Stimulated activated CD4-positive, alpha-beta T cell treated with anti-CD3 and anti-CD28 coated beads, Interleukin-4, amount 100 ng/mL, for 1 hour (primary cell): Measurements from ENCODE around the gene GTF2A1L.
"Not testable (repeated sequence)": the region's sequence is repeated elsewhere in the genome, so short reads cannot be mapped to it uniquely, and the experiment has no call there.

Source experiments
- DNase-seq: peaks from one replicate; pipeline ENCODE4 v3.0.0-alpha.2; 2020

Gene GTF2A1L

DNA sequence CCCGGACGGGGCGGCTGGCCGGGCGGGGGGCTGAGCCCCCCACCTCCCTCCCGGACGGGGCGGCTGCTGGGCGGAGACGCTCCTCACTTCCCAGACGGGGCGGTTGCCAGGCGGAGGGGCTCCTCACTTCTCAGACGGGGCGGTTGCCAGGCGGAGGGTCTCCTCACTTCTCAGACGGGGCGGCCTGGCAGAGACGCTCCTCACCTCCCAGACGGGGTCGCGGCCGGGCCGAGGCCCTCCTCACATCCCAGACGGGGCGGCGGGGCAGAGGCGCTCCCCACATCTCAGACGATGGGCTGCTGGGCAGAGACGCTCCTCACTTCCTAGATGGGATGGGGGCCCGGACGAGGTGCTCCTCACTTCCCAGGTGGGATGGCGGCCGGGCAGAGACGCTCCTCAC, 3.1 kb upstream of the GTF2A1L start:
- DNase-seq, result not testable (repeated sequence)

- no peak for DNase-seq
These were observed 1.9 kb downstream of the GTF2A1L start for GRCh38 chr2:48619526-48619925.

DNA sequence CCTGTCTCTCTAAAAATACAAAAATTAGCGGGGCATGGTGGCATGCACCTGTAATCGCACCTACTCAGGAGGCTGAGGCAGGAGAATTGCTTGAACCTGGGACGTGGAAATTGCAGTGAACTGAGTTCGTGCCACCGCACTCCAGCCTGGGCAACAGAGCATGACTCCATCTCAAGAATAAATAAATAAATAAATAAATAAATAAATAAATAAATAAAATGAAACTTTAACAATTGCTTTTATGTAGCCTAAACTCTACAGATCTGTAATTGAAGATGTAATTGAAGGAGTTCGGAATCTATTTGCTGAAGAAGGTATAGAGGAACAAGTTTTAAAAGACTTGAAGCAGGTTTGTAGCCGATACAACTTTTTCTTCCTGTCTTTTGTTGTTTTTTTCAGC, 2.9 kb downstream of the GTF2A1L start:
- no peak for DNase-seq

GRCh38 chr2:48622691-48623090, 5.0 kb downstream of the GTF2A1L start:
- not testable (repeated sequence) for DNase-seq

GRCh38 chr2:48624696-48625095, 7.0 kb downstream of the GTF2A1L start:
- DNase-seq, result no peak

DNA sequence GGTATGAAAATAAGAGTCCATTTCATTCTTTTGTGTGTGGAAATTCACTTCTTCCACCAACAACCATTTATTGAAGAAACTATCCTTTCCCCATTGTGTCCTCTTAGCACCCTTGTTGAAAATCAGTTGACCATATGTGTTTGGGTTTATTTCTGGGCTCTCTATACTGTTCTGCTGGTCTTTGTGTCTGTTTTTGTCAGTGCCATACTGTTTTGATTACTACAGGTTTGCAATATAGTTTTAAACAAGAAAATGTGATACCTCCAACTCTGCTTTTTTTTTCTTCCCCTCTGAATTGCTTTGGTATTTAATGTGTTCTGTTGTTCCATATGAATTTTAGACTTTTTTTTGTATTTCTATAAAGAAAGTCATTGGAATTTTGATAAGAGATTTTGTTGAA, 8.4 kb downstream of the GTF2A1L start:
- DNase-seq, result no peak

- DNase-seq, result no peak
These were observed 15.5 kb downstream of the GTF2A1L start for GRCh38 chr2:48633143-48633542.

DNA sequence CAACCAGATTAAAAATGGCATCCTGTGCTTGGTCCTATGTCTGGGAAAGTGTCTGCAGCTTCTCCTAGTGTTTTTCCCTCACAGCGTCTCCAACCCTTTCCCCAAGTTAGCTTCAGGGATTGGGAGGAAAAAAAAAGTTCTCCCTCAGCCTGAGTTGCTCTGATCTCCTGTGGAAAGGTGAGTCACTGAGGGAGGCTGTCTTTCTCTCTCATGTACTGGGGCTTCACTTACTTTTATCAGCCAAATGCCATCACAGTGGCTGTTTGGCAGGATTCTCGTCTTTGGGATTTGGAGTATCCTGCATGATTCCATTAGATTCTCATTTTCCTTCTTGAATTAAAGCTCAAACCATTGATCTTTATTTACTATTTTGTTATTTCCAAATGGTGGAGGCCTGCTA, 18.1 kb downstream of the GTF2A1L start:
- no peak for DNase-seq

- no peak for DNase-seq
These were observed 20.6 kb downstream of the GTF2A1L start for GRCh38 chr2:48638261-48638660.

DNA sequence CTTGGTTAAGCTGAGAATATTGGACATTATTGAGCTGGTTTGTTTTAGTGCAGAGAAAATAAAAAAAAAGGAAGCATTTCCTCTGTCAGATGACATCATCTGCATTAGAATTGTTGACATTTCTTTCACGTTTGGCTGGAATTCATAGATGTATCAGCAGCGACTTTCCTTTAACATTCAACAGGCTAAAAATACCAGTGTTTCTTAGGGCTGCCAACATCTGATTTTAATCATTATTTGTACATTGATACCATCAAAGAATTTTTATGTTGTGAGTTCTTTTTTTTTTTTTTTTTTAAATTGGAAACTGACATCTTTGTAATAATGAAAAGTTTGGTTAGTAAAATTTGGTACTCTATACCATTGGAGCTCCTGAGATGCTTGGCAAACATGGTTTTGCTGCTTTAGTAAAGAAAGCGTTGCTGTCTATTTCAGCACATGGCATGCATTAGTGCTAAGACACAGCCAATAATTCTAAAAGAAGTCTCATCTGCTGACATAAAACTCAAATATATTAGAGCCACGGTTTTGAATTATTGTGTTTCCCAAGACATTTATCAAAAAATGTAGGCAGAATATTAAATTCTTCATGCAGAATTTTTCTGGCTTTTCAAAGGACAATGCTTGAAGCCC, 33.6 kb downstream of the GTF2A1L start:
- no peak for DNase-seq

DNA sequence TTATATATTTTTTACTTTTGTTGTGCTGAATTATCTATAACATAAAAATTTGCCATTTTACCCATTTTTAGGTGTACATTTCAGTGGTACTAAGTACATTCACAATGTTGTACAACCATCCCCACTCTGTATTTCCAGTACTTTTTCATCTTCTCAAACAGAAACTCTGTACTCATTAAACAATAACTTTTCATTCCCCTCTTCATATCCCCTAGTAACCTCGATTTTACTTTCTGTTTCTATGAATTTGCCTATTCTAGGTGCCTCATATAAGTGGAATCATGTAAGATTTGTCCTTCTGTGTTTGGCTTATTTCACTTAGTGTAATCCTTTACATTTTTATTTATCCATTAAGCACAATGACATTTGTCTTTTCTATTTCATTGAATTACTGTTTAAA, 51.3 kb downstream of the GTF2A1L start:
- no peak for DNase-seq

DNA sequence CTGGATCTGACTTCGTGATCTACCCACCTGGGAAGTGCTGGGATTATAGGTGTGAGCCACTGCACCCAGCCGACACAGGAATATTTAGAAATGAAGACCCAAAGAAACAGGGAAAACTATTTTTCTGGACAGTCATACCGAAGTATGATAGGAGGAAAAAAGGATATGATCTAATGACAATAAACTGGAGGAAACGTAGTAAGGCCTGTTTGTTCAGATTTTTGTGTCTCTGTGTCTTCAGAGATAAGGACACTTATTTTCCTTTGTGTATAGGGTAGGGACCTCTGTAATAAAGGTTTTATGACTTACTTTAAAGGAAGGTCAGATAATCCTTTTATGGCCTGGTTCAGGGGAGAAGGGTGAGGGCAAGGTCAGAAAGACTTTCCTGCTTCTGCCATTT, 55.9 kb downstream of the GTF2A1L start:
- DNase-seq, result no peak

- DNase-seq, result no peak
These were observed 57.3 kb downstream of the GTF2A1L start for GRCh38 chr2:48674933-48675332.

DNA sequence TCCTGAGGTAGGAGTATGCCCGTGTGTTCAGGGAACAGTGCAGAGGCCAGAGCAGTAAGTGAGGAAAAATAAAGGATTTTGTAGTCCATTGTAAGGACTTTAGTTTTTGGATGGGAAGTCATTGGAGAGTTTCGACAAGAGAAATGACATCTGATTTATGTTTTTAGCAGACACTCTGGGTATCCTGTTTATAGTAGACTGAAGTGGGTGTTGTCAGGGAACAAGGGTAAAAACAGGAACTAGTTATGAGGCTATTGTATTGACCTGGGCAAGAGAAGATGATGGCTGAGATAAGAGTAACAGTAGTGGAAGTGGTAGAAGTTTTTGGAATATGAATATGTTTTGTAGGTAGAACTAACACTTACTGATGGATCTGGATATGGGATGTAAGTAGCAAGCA, 59.8 kb downstream of the GTF2A1L start:
- DNase-seq, result no peak

DNA sequence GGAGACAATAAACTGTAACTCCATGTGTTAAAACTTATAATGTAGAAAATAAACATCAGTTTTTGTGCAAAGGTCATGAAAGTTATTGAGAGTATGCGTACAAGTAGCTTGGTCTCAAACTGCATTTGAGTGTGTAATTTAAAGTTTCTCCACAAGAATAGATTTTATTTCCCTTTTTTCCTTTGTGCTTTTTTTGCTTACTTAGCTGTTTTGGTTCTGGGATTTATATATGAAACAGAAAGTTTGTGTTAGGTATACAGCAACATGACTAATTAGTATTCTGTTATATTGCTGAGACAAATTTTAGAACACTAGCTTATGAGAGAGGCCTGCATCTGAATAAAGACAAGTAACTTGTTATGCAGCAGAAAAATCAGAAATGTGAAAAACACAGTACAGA, 67.5 kb downstream of the GTF2A1L start:
- DNase-seq, result no peak

- DNase-seq, result no peak
These were observed 74.5 kb downstream of the GTF2A1L start for GRCh38 chr2:48691935-48692691.

GRCh38 chr2:48693066-48693465, 75.4 kb downstream of the GTF2A1L start:
- no peak for DNase-seq

- DNase-seq, result no peak
These were observed 76.0 kb downstream of the GTF2A1L start for GRCh38 chr2:48693645-48694044.

DNA sequence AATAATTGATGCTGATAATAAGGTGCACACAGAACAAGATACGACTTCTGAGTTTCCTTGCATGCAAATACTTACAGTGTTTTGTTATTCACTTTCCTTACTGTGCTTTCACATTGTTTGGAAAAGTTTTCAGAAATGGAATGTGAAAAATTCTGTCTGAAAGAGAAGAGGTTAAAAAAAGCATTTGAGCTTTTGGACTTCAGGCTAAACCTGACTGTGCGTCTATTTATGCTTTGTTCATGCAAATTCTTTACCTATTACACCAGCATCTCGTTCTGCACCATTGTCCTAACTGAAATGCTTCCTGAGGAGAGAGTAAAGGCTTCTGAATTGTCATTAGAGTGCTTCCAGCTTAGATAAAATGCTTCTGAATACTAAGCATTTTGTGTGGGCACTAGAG, 76.5 kb downstream of the GTF2A1L start:
- DNase-seq, result no peak

- no peak for DNase-seq
These were observed 78.3 kb downstream of the GTF2A1L start for GRCh38 chr2:48695991-48696390.

DNA sequence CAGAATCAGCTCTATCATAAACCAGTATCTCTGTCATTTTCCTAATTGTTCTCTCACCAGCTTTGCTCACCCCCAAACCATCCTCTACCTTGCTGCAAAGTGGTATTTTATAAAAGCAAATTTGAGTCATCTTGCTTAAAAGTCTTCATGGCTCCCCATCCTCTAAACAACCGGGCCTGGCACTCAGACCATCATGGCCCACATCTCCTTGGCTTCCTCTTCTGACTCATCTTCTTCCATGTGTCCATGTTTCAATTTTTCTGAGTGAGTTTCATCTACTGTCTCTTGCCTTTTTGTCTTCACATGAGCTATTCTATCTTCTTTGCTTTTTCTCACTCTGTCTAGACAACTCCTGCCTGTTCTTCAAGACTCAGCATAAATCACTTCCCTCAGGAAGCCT, 79.2 kb downstream of the GTF2A1L start:
- no peak for DNase-seq

GRCh38 chr2:48699348-48699930, 81.8 kb downstream of the GTF2A1L start:
- no peak for DNase-seq

GRCh38 chr2:48703621-48704020, 86.0 kb downstream of the GTF2A1L start:
- DNase-seq, result not testable (repeated sequence)

DNA sequence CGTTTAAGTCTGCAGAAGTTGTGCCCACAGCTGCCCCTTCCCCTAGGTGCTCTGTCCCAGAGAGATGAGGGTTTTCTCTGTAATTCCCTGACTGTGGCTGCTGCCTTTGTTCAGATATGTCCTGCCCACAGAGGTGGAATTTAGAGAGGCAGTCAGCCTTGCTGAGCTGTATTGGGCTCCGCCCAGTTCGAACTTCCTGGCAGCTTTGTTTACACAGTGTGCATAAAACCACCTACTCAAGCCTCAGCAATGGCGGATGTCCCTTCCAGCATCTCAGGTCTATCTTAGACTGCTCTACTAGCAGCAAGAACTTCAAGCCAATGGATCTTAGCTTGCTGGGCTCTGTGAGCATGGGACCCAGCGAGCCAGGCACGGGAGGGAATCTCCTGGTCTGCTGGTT, 89.8 kb downstream of the GTF2A1L start:
- DNase-seq, result no peak
